Liver (tissue), 3 donors: ENCODE results near the gene SP140L.

Experiments
- GABPA ChIP-seq, 2 donors: IDR thresholded peaks in 1 of 2; conservative IDR thresholded peaks in 1 of 2; 2 replicates each; pipeline ENCODE4 v1.6.1; 2016; ENCODE audit warnings: antibody characterized with exemption in 2 of 2, mild to moderate bottlenecking in 1 of 2, moderate library complexity in 1 of 2
- HNF4A ChIP-seq, 2 donors: conservative IDR thresholded peaks; 2 replicates each; pipeline ENCODE4 v1.6.1; 2016; ENCODE audit warnings: antibody characterized with exemption in 2 of 2, mild to moderate bottlenecking in 2 of 2
- JUND ChIP-seq, 2 donors: IDR thresholded peaks; 2 replicates each; pipeline ENCODE4 v1.6.1; 2016; ENCODE audit warnings: antibody characterized with exemption in 2 of 2
- NR2F2 ChIP-seq: IDR thresholded peaks from 2 replicates; pipeline ENCODE4 v1.6.1; 2016; ENCODE audit warnings: antibody characterized with exemption
- RAD21 ChIP-seq, 2 donors: IDR thresholded peaks; 2 replicates each; pipeline ENCODE4 v1.6.1; 2016; ENCODE audit warnings: antibody characterized with exemption in 2 of 2, mild to moderate bottlenecking in 2 of 2
- SP1 ChIP-seq: IDR thresholded peaks from 2 replicates; pipeline ENCODE4 v1.6.1; 2018; ENCODE audit warnings: antibody characterized with exemption, mild to moderate bottlenecking
- TAF1 ChIP-seq: conservative IDR thresholded peaks from 2 replicates; pipeline ENCODE4 v1.6.1; 2016; ENCODE audit warnings: antibody characterized with exemption, mild to moderate bottlenecking
- TF ChIP-seq, protein P1 (sequence below): fragments of 150-350 bp; IDR thresholded peaks from 2 replicates; pipeline ENCODE4 v1.5.1; 2017; ENCODE audit warnings: improper control_type of control experiment, low read depth, low read length; ENCODE audit not compliant: missing input control
- TF ChIP-seq, protein P2 (sequence below): IDR thresholded peaks from 2 replicates; pipeline ENCODE4 v1.6.1; 2016; ENCODE audit warnings: antibody characterized with exemption
- TF ChIP-seq, protein P3 (sequence below): IDR thresholded peaks from 2 replicates; pipeline ENCODE4 v1.6.1; 2016; ENCODE audit warnings: antibody characterized with exemption, mild to moderate bottlenecking
- TF ChIP-seq, protein P4 (sequence below): IDR thresholded peaks from 2 replicates; pipeline ENCODE4 v1.6.1; 2016; ENCODE audit warnings: antibody characterized with exemption
- TF ChIP-seq, protein P5 (sequence below): IDR thresholded peaks from 2 replicates; pipeline ENCODE4 v1.6.1; 2016; ENCODE audit warnings: antibody characterized with exemption
- donor health status: healthy.
- donor health status: healthy.

DNA sequence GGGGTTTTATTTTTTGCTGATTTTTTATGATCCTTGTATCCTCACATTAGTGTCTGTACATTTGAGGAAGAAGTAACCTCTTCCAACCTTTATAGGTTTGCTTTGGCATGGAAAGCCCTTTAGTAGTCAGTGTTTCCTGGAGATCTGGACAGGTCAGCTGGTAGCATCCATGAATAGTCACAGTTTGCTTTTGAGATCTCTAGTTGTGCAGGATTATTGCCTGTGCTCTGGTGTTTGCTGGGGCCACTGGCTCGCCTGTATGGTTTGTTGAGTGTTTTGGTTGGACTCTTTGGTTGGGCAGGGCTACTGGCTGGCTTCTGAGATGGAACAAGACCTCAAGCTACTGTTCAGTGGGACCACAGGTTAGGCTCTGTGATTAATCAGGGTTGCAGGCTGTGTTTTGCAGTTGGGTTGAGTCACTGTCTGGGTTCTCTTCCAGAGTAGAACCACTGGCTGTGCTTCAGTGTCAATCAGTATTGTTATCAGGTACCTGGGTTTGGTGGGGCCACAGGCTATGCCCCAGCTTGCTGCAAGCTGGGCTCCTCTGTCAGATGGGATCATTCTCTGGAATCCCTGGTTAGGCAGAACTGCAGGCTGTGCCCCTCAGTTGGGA lies 20.0 kb downstream of the SP140L start:
- TF ChIP-seq, protein P1, sequence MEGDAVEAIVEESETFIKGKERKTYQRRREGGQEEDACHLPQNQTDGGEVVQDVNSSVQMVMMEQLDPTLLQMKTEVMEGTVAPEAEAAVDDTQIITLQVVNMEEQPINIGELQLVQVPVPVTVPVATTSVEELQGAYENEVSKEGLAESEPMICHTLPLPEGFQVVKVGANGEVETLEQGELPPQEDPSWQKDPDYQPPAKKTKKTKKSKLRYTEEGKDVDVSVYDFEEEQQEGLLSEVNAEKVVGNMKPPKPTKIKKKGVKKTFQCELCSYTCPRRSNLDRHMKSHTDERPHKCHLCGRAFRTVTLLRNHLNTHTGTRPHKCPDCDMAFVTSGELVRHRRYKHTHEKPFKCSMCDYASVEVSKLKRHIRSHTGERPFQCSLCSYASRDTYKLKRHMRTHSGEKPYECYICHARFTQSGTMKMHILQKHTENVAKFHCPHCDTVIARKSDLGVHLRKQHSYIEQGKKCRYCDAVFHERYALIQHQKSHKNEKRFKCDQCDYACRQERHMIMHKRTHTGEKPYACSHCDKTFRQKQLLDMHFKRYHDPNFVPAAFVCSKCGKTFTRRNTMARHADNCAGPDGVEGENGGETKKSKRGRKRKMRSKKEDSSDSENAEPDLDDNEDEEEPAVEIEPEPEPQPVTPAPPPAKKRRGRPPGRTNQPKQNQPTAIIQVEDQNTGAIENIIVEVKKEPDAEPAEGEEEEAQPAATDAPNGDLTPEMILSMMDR, result no peak
- TF ChIP-seq, protein P2, sequence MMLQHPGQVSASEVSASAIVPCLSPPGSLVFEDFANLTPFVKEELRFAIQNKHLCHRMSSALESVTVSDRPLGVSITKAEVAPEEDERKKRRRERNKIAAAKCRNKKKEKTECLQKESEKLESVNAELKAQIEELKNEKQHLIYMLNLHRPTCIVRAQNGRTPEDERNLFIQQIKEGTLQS, result no peak
- TF ChIP-seq GABPA (IDR thresholded peaks at IDR 0.05 in 1 of 2, conservative IDR thresholded peaks at IDR 0.05 in 1 of 2) (no peak), TAF1 (no peak), SP1 (no peak), JUND (IDR thresholded peaks at IDR 0.05) (no peak), RAD21 (IDR thresholded peaks at IDR 0.05) (no peak), NR2F2 (no peak), HNF4A (conservative IDR thresholded peaks at IDR 0.05) (no peak)
- TF ChIP-seq, protein P3, sequence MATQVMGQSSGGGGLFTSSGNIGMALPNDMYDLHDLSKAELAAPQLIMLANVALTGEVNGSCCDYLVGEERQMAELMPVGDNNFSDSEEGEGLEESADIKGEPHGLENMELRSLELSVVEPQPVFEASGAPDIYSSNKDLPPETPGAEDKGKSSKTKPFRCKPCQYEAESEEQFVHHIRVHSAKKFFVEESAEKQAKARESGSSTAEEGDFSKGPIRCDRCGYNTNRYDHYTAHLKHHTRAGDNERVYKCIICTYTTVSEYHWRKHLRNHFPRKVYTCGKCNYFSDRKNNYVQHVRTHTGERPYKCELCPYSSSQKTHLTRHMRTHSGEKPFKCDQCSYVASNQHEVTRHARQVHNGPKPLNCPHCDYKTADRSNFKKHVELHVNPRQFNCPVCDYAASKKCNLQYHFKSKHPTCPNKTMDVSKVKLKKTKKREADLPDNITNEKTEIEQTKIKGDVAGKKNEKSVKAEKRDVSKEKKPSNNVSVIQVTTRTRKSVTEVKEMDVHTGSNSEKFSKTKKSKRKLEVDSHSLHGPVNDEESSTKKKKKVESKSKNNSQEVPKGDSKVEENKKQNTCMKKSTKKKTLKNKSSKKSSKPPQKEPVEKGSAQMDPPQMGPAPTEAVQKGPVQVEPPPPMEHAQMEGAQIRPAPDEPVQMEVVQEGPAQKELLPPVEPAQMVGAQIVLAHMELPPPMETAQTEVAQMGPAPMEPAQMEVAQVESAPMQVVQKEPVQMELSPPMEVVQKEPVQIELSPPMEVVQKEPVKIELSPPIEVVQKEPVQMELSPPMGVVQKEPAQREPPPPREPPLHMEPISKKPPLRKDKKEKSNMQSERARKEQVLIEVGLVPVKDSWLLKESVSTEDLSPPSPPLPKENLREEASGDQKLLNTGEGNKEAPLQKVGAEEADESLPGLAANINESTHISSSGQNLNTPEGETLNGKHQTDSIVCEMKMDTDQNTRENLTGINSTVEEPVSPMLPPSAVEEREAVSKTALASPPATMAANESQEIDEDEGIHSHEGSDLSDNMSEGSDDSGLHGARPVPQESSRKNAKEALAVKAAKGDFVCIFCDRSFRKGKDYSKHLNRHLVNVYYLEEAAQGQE, result no peak
- TF ChIP-seq, protein P4, sequence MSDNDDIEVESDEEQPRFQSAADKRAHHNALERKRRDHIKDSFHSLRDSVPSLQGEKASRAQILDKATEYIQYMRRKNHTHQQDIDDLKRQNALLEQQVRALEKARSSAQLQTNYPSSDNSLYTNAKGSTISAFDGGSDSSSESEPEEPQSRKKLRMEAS, result no peak
- TF ChIP-seq, protein P5, sequence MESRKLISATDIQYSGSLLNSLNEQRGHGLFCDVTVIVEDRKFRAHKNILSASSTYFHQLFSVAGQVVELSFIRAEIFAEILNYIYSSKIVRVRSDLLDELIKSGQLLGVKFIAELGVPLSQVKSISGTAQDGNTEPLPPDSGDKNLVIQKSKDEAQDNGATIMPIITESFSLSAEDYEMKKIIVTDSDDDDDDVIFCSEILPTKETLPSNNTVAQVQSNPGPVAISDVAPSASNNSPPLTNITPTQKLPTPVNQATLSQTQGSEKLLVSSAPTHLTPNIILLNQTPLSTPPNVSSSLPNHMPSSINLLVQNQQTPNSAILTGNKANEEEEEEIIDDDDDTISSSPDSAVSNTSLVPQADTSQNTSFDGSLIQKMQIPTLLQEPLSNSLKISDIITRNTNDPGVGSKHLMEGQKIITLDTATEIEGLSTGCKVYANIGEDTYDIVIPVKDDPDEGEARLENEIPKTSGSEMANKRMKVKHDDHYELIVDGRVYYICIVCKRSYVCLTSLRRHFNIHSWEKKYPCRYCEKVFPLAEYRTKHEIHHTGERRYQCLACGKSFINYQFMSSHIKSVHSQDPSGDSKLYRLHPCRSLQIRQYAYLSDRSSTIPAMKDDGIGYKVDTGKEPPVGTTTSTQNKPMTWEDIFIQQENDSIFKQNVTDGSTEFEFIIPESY, result no peak
